IMR-90 (cell line): ENCODE data around the gene RPP30. TPM values are rescaled to one million over a fixed set of nuclear protein-coding genes. Genes with fewer than 3 reads are reported as not detected.

Source experiments
- ATAC-seq: fragments of 200-7000 bp; cut with Tn5 transposase; 2 replicates; pipeline ENCODE4 v1.9.1; 2020; ENCODE audit warnings: low read depth, mild to moderate bottlenecking, moderate library complexity
- BruUV-seq: library from RNA; stranded (reverse); fragments of 400-500 nt; replicated peaks from 2 replicates; lab custom pipeline; 2021; lab: Mats Ljungman, UMichigan
- CTCF ChIA-PET: fragments of 300-600 bp; formaldehyde crosslinking; extraction: SDS; loops from one replicate; lab custom pipeline; 2021; ENCODE audit warnings: antibody characterized with exemption; lab: Yijun Ruan, JAX
- POLR2A ChIA-PET: fragments of 300-600 bp; sonication (Branson Sonifier 250); formaldehyde crosslinking; loops from one replicate; lab custom pipeline; 2022; ENCODE audit warnings: antibody characterized with exemption; ENCODE audit not compliant: unreplicated experiment; lab: Charles Lee
- DNase-seq: peaks from one replicate; pipeline ENCODE4 v3.0.0; 2013
- H2AFZ ChIP-seq: replicated peaks from 2 replicates; pipeline ENCODE3; 2013; ENCODE audit warnings: low read length, mild to moderate bottlenecking; ENCODE audit not compliant: poor library complexity
- H2AK5ac ChIP-seq: 2 replicates; pipeline ENCODE4 v1.6.1; 2013; ENCODE audit warnings: low read depth, low read length, inconsistent platforms
- H2AK9ac ChIP-seq: replicated peaks from 2 replicates; pipeline ENCODE3; 2013; ENCODE audit warnings: mild to moderate bottlenecking, low read depth, low read length, moderate library complexity; ENCODE audit not compliant: poor library complexity
- H2BK120ac ChIP-seq: 2 replicates; pipeline ENCODE4 v1.6.1; 2013; ENCODE audit warnings: low read depth, low read length, inconsistent platforms
- H2BK15ac ChIP-seq: 3 replicates; pipeline ENCODE4 v1.6.1; 2013; ENCODE audit warnings: low read depth, low read length, inconsistent platforms
- H2BK20ac ChIP-seq: 2 replicates; pipeline ENCODE4 v1.6.1; 2013; ENCODE audit warnings: low read depth, mild to moderate bottlenecking, inconsistent platforms, low read length, moderate library complexity
- H2BK5ac ChIP-seq: 2 replicates; pipeline ENCODE4 v1.6.1; 2013; ENCODE audit warnings: mild to moderate bottlenecking, low read depth, low read length, inconsistent platforms; ENCODE audit not compliant: poor library complexity, severe bottlenecking
- H3K14ac ChIP-seq: replicated peaks from 2 replicates; pipeline ENCODE4 v1.6.1; 2013; ENCODE audit warnings: low read depth, low read length, inconsistent platforms
- H3K18ac ChIP-seq: 2 replicates; pipeline ENCODE4 v1.6.1; 2013; ENCODE audit warnings: low read depth, low read length, control low read depth
- H3K23ac ChIP-seq: 2 replicates; pipeline ENCODE4 v1.6.1; 2013; ENCODE audit warnings: low read depth, low read length, inconsistent platforms
- H3K27ac ChIP-seq: 2 replicates; pipeline ENCODE4 v1.5.1; 2013; ENCODE audit warnings: mild to moderate bottlenecking, control low read depth, low read length; ENCODE audit not compliant: insufficient read depth
- H3K27me3 ChIP-seq: 2 replicates; pipeline ENCODE4 v1.6.1; 2013; ENCODE audit warnings: low read length; ENCODE audit not compliant: control insufficient read depth, insufficient read depth
- H3K36me3 ChIP-seq: 2 replicates; pipeline ENCODE4 v1.6.1; 2013; ENCODE audit warnings: low read length, mixed read lengths; ENCODE audit not compliant: control insufficient read depth, insufficient read depth
- H3K4ac ChIP-seq: 2 replicates; pipeline ENCODE4 v1.6.1; 2013; ENCODE audit warnings: low read depth, low read length, inconsistent platforms
- H3K4me1 ChIP-seq: 2 replicates; pipeline ENCODE4 v1.6.1; 2013; ENCODE audit warnings: low read length, mixed read lengths; ENCODE audit not compliant: control insufficient read depth, insufficient read depth
- H3K4me2 ChIP-seq: 2 replicates; pipeline ENCODE4 v1.6.1; 2013; ENCODE audit warnings: low read depth, mild to moderate bottlenecking, control low read depth, low read length, moderate library complexity
- H3K4me3 ChIP-seq: 2 replicates; pipeline ENCODE4 v1.5.1; 2013; ENCODE audit warnings: low read depth, mild to moderate bottlenecking, control low read depth, low read length, moderate library complexity; ENCODE audit not compliant: insufficient read depth
- H3K56ac ChIP-seq: 2 replicates; pipeline ENCODE4 v1.6.1; 2013; ENCODE audit warnings: low read length, inconsistent platforms; ENCODE audit not compliant: insufficient read depth; ENCODE audit errors: extremely low read depth
- H3K79me1 ChIP-seq, 2 experiments: 2 replicates each; pipeline ENCODE4 v1.6.1; 2013; ENCODE audit warnings: low read length in 2 of 2, inconsistent platforms in 1 of 2, low read depth in 1 of 2
- H3K9ac ChIP-seq: 2 replicates; pipeline ENCODE4 v1.6.1; 2013; ENCODE audit warnings: low read depth, low read length, control low read depth
- H3K9me1 ChIP-seq: 2 replicates; pipeline ENCODE4 v1.6.1; 2013; ENCODE audit warnings: low read length, inconsistent platforms; ENCODE audit not compliant: insufficient read depth
- H3K9me3 ChIP-seq: 2 replicates; pipeline ENCODE4 v1.6.1; 2013; ENCODE audit warnings: low read length; ENCODE audit not compliant: control insufficient read depth, insufficient read depth
- H4K20me1 ChIP-seq: 2 replicates; pipeline ENCODE4 v1.6.1; 2013; ENCODE audit warnings: low read length, inconsistent platforms; ENCODE audit not compliant: insufficient read depth
- H4K5ac ChIP-seq: 2 replicates; pipeline ENCODE4 v1.6.1; 2013; ENCODE audit warnings: mild to moderate bottlenecking, low read depth, low read length, control low read depth
- H4K8ac ChIP-seq, 2 experiments: 2 replicates each; pipeline ENCODE4 v1.6.1; 2013; ENCODE audit warnings: low read depth in 2 of 2, low read length in 2 of 2, control low read depth in 1 of 2, inconsistent platforms in 1 of 2
- H4K91ac ChIP-seq: 2 replicates; pipeline ENCODE4 v1.6.1; 2013; ENCODE audit warnings: low read depth, low read length, inconsistent platforms; ENCODE audit not compliant: insufficient read depth
- CEBPB ChIP-seq: IDR thresholded peaks from 2 replicates; pipeline ENCODE4 v1.6.1; 2012; ENCODE audit warnings: low read depth, low read length, improper control_type of control experiment
- CHD1 ChIP-seq: IDR thresholded peaks from 2 replicates; pipeline ENCODE4 v1.6.1; 2012; ENCODE audit warnings: low read depth, low read length, improper control_type of control experiment
- MAFK ChIP-seq: IDR thresholded peaks from 2 replicates; pipeline ENCODE4 v1.6.1; 2012; ENCODE audit warnings: low read depth, low read length, improper control_type of control experiment
- MXI1 ChIP-seq: IDR thresholded peaks from 2 replicates; pipeline ENCODE4 v1.6.1; 2012; ENCODE audit warnings: low read depth, mild to moderate bottlenecking, low read length, moderate library complexity, borderline replicate concordance
- NFE2L2 ChIP-seq: fragments of 150-350 bp; IDR thresholded peaks from 2 replicates; pipeline ENCODE4 v1.6.1; 2016; ENCODE audit warnings: low read depth, mild to moderate bottlenecking, low read length
- RAD21 ChIP-seq: IDR thresholded peaks from 2 replicates; pipeline ENCODE4 v1.6.1; 2012; ENCODE audit warnings: low read length, improper control_type of control experiment
- WGBS, 2 experiments: methylation state at CpG; one replicate each; pipeline versions ENCODE4 v1.1.5 to v1.1.7; 2013; ENCODE audit warnings: missing lambda C conversion rate in 2 of 2; ENCODE audit not compliant: insufficient read length in 1 of 2; ENCODE audit errors: extremely low coverage in 2 of 2; 5-methylcytosine and 5-hydroxymethylcytosine counted together
- dilution Hi-C: fragments of 300-500 bp; cut with HindIII; formaldehyde crosslinking; loops from one replicate; pipeline ENCODE4 v1.14.3; 2018; ENCODE audit warnings: low sequenced_read_pairs; ENCODE audit not compliant: unreplicated experiment
- in situ Hi-C: fragments of 300-500 bp; cut with MboI; formaldehyde crosslinking; loops from 3 replicates; pipeline ENCODE4 v1.14.3; 2019; ENCODE audit warnings: low sequenced_read_pairs, inconsistent platforms, mixed read lengths
- intact Hi-C: fragments of 100-400 bp; cut with micrococcal nuclease; formaldehyde crosslinking; loops from 2 replicates; pipeline ENCODE4 v1.10.0; 2022
- polyA plus RNA-seq, 3 experiments: library from polyadenylated mRNA; depleted of rRNA; stranded (reverse); fragments of >200 nt; gene quantifications; 2 replicates each; pipeline ENCODE4 v1.2.3, GENCODE V29; 2012; ENCODE audit warnings: low replicate concordance in 1 of 3
- total RNA-seq: library from RNA; depleted of rRNA; stranded (reverse); fragments of >200 nt; gene quantifications from 2 replicates; pipeline ENCODE4 v1.2.3, GENCODE V29; 2012
- TF ChIP-seq, protein P1 (sequence below): conservative IDR thresholded peaks from 2 replicates; pipeline ENCODE4 v1.5.1; 2012; ENCODE audit warnings: mild to moderate bottlenecking, low read depth, low read length, improper control_type of control experiment

Gene RPP30
- total and polyA plus RNA-seq, 2 of the 4 experiments (the other 2 are of a cell fraction), result 27.6 to 45.2 TPM

DNA sequence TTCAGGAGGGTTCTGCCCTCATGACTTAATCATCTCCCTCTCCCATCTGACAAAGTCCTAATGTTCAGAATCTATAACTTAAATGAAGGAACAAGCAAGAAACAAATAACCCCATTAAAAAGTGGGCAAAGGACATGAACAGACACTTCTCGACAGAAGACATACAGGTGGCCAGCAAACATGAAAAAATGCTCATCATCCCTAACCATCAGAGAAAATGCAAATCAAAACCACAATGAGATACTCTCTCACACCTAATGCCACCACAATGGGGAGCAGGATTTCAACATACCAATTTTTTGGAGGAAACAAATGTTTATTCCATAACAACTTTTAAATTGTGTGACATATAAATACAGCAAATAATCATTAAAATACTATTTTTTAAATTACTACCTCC, 11.0 kb upstream of the RPP30 start:
- no peak overlapping the region for H3K4me3 ChIP-seq
- intact Hi-C loops, result loop anchor here (5.0 to 10.0 kb wide), 3 partner anchors 713 to 1436 kb away; no protein-coding TSS in a partner anchor
- ChIA-PET CTCF (interaction anchor here (0.6 to 1.5 kb wide), 4 partner anchors 8 to 110 kb away, joined by 3 to 5 read pairs (median 4); no protein-coding TSS in a partner anchor), POLR2A (no interaction called here)
- no peak overlapping the region for H2AK5ac ChIP-seq
- no peaks in the 10 kb centered on the region for H4K20me1 ChIP-seq
- BruUV-seq, result no TSS peak
- H3K18ac ChIP-seq, result no peak overlapping the region
- H3K36me3 ChIP-seq, result no peaks in the 10 kb centered on the region
- WGBS, 2 experiments, result no CpG with 5 or more reads among the region's 1 CpG
- H2BK120ac ChIP-seq, result no peak overlapping the region
- DNase-seq (no peak), ATAC-seq (no peak)
- 0 out of 2 replicates have a peak, but pooled peaks cover 2% of the 10 kb centered on the region for H3K9me1 ChIP-seq
- no peak overlapping the region for H3K27ac ChIP-seq
- H4K5ac ChIP-seq, result no peak overlapping the region
- no peak overlapping the region for H2BK20ac ChIP-seq
- no peak overlapping the region for H3K56ac ChIP-seq
- H3K23ac ChIP-seq, result no peak overlapping the region
- no peak overlapping the region for H2AFZ ChIP-seq
- H3K14ac ChIP-seq, result no peak overlapping the region
- H3K9me3 ChIP-seq, result no peaks in the 10 kb centered on the region
- no peak overlapping the region for H3K4me2 ChIP-seq
- in situ Hi-C loops, result loop anchor here (10.0 to 25.0 kb wide), 2 partner anchors 1066 to 1423 kb away; no protein-coding TSS in a partner anchor
- no peaks in the 10 kb centered on the region for H3K4me1 ChIP-seq
- H3K4ac ChIP-seq, result no peak overlapping the region
- H4K91ac ChIP-seq, result no peak overlapping the region; the same call in 1 of the 2 replicates
- H3K9ac ChIP-seq, result no peak overlapping the region
- no peak for TF ChIP-seq RAD21
- TF ChIP-seq NFE2L2, result no peak
- TF ChIP-seq CEBPB, result no peak
- TF ChIP-seq, protein P1, sequence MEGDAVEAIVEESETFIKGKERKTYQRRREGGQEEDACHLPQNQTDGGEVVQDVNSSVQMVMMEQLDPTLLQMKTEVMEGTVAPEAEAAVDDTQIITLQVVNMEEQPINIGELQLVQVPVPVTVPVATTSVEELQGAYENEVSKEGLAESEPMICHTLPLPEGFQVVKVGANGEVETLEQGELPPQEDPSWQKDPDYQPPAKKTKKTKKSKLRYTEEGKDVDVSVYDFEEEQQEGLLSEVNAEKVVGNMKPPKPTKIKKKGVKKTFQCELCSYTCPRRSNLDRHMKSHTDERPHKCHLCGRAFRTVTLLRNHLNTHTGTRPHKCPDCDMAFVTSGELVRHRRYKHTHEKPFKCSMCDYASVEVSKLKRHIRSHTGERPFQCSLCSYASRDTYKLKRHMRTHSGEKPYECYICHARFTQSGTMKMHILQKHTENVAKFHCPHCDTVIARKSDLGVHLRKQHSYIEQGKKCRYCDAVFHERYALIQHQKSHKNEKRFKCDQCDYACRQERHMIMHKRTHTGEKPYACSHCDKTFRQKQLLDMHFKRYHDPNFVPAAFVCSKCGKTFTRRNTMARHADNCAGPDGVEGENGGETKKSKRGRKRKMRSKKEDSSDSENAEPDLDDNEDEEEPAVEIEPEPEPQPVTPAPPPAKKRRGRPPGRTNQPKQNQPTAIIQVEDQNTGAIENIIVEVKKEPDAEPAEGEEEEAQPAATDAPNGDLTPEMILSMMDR, result no peak
- TF ChIP-seq MAFK, result no peak
- TF ChIP-seq CHD1, result no peak
- TF ChIP-seq MXI1, result no peak
- H2AK9ac ChIP-seq, result no peak overlapping the region
- H2BK5ac ChIP-seq, result no peak overlapping the region
- H3K27me3 ChIP-seq, result peaks cover 20% of the 10 kb centered on the region
- H3K79me1 ChIP-seq, result no peaks in the 10 kb centered on the region; a peak in 1 of 4 replicates
- dilution Hi-C loops, result no loop called here
- H2BK15ac ChIP-seq, result no peak overlapping the region
- H4K8ac ChIP-seq, result no peak overlapping the region
